ENCODE measurements around the gene COX19.

DNA sequence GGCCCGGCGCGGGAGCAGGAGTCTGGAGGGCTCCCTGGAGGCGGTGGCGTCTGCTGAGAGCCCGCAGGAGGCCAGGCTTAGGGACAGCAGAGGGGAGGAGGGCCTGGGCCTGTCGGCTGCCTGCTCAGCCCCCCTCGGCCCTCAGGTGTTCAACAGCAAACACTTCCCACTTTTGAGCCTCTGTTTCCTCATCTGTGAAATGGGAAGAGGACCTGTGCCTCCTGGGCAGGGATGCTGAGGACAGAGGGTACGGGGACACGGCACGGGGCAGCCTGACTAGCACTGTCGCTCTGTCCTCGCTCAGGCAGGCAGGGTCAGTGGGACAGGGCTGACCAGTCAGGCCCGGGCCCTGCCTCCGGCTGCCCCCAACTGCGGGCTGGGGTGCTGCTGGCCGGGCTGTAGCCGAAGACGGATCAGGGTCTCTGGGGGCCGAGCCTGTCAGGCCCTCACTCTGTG lies 8.3 kb upstream of the COX19 start:
- no peak for TF ChIP-seq EZH2 (IDR thresholded peaks at IDR 0.05; ENCODE audit: low read depth)
- no peak for TF ChIP-seq CTCF (conservative IDR thresholded peaks at IDR 0.05)
